Thymus (tissue), 11 donors: Measurements from ENCODE around the gene VPS37D. TPM values are rescaled to one million over a fixed set of nuclear protein-coding genes. Genes with fewer than 3 reads are reported as not detected.
"Not testable (repeated sequence)": the region's sequence is repeated elsewhere in the genome, so short reads cannot be mapped to it uniquely, and the experiment has no call there.

ENCODE experiments used
- DNase-seq, 9 donors: peaks; one replicate each; pipeline ENCODE4 v3.0.0-alpha.2; 2013; ENCODE audit warnings: low spot score in 9 of 9, low read depth in 6 of 9, missing footprints in 1 of 9
- H3K27ac ChIP-seq, 2 donors: one replicate each; pipeline ENCODE4 v1.5.1; 2013; ENCODE audit warnings: control low read depth in 1 of 2, low read depth in 1 of 2, low read length in 1 of 2, mild to moderate bottlenecking in 1 of 2, moderate library complexity in 1 of 2
- H3K27me3 ChIP-seq, 2 donors: one replicate each; pipeline ENCODE4 v1.5.1; 2013; ENCODE audit warnings: low read length in 1 of 2; ENCODE audit not compliant: control insufficient read depth in 2 of 2, insufficient read depth in 1 of 2
- H3K36me3 ChIP-seq, 2 donors: one replicate each; pipeline ENCODE4 v1.5.1; 2013; ENCODE audit warnings: low read length in 1 of 2, mild to moderate bottlenecking in 1 of 2, moderate library complexity in 1 of 2; ENCODE audit not compliant: control insufficient read depth in 2 of 2, insufficient read depth in 2 of 2
- H3K4me1 ChIP-seq, 2 donors: one replicate each; pipeline ENCODE4 v1.5.1; 2013; ENCODE audit warnings: low read length in 2 of 2; ENCODE audit not compliant: control insufficient read depth in 2 of 2, insufficient read depth in 2 of 2
- H3K4me3 ChIP-seq, 2 donors: one replicate each; pipeline ENCODE4 v1.5.1; 2013; ENCODE audit warnings: low read length in 2 of 2, control low read depth in 1 of 2, mild to moderate bottlenecking in 1 of 2
- H3K9me3 ChIP-seq, 2 donors: one replicate each; pipeline ENCODE4 v1.5.1; 2013; ENCODE audit warnings: low read length in 1 of 2, mild to moderate bottlenecking in 1 of 2; ENCODE audit not compliant: control insufficient read depth in 2 of 2, insufficient read depth in 1 of 2
- WGBS: extraction: QIAGEN DNeasy Blood & Tissue Kit; methylation state at CpG from one replicate; pipeline ENCODE4 v1.1.7; 2013; 5-methylcytosine and 5-hydroxymethylcytosine counted together
- polyA plus RNA-seq: library from polyadenylated mRNA; stranded (reverse); fragments of 200-250 nt; gene quantifications from one replicate; pipeline ENCODE4 v1.2.3, GENCODE V29; 2013
- total RNA-seq: library from RNA; stranded (reverse); fragments of 120-200 nt; gene quantifications from one replicate; pipeline ENCODE4 v1.2.4, GENCODE V29; 2013
- donor health status: healthy.

The VPS37D gene
- total and polyA plus RNA-seq, 2 donors: 1.2 to 2.7 TPM

DNA sequence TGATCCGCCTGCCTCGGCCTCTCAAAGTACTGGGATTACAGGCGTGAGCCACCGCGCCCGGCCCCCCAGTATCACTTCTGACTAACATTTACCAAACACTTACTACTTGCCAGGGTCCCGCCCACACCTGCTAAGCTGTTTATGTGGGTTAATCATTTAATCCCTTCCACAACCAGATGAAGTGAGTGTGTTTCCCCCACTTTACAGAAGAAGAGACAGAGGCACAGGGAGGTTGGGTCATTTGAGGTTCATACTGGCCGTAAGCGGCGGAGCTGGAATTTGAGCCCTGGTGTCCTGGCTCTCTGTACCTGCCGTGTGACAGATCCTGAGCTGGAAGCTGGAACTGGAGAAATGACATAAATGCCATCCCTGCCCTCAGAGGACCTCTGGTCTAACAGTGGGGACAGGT lies 15.1 kb upstream of the VPS37D start:
- 90% methylated on average over 11 of the region's 11 CpGs for WGBS
- H3K9me3 ChIP-seq: no peaks in the 10 kb centered on the region
- peaks cover 0 to 2% of the 10 kb centered on the region in 2 donors for H3K4me1 ChIP-seq
- no peak overlapping the region for H3K4me3 ChIP-seq
- DNase-seq: no peak
- no peaks in the 10 kb centered on the region for H3K36me3 ChIP-seq
- H3K27ac ChIP-seq: no peak overlapping the region
- H3K27me3 ChIP-seq: peaks cover 9 to 45% of the 10 kb centered on the region in 2 donors

GRCh38 chr7:73655309-73655708 lies 12.3 kb upstream of the VPS37D start:
- DNase-seq, H3K36me3 ChIP-seq, H3K4me3 ChIP-seq, H3K4me1 ChIP-seq, H3K9me3 ChIP-seq, H3K27ac ChIP-seq: not testable (repeated sequence)
- H3K27me3 ChIP-seq: peaks cover 0 to 17% of the 10 kb centered on the region in 2 donors
- 91% methylated on average over 4 of the region's 4 CpGs for whole genome bisulfite sequencing

- Histone ChIP-seq H3K27me3 (peaks cover 0 to 11% of the 10 kb centered on the region in 2 donors), H3K4me1 (no peaks in the 10 kb centered on the region), H3K36me3 (no peaks in the 10 kb centered on the region), H3K4me3 (no peak overlapping the region), H3K9me3 (peaks cover 0 to 1% of the 10 kb centered on the region in 2 donors), H3K27ac (no peak overlapping the region)
- WGBS: 71% methylated on average over 8 of the region's 8 CpGs
- DNase-seq: no peak
These were observed 7.6 kb upstream of the VPS37D start for GRCh38 chr7:73659983-73660382.

DNA sequence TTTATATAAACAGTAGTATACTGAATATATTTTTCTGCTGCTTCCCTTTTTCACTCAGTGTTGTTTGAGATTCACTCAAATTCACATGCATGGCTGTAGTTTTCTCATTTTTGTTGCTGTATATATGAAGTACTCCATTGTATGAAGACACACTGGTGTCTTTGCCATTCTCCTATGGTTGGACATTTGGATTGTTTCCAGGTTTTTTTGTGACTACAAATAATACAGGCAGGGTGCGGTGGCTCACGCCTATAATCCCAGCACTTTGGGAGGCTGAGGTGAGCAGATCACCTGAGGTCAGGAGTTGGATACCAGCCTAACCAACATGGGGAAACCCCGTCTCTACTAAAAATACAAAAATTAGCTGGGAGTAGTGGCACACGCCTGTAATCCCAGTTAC lies 7.0 kb upstream of the VPS37D start:
- 77% methylated on average over 4 of the region's 4 CpGs for WGBS
- not testable (repeated sequence) for H3K4me3 ChIP-seq, H3K36me3 ChIP-seq, DNase-seq, H3K4me1 ChIP-seq, H3K27ac ChIP-seq, H3K9me3 ChIP-seq
- peaks cover 0 to 17% of the 10 kb centered on the region in 2 donors for H3K27me3 ChIP-seq

DNA sequence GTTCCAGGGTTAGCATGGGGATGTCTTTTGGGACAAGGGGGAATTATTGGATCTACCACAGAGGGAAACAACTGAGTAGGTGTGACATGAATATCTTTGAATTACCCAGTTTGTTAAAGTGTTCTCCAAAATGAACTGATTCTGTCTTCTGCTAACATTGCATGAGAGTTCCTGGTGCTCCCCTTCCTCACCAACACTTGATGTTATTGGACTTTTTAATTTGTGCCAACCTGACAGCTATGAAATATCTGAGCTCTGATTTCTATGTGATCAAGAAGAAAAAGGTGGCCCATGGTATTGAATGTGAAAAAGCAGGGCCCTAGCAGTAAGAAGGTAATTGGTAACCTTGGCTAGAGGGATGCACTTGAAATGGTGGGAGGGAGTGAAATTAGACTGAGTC lies 4.6 kb upstream of the VPS37D start:
- DNase-seq: no peak
- Histone ChIP-seq H3K9me3 (peaks cover 0 to 1% of the 10 kb centered on the region in 2 donors), H3K27me3 (peaks cover 9 to 35% of the 10 kb centered on the region in 2 donors), H3K4me1 (peaks cover 0 to 4% of the 10 kb centered on the region in 2 donors), H3K36me3 (no peaks in the 10 kb centered on the region), H3K4me3 (no peak overlapping the region), H3K27ac (no peak overlapping the region)

DNA sequence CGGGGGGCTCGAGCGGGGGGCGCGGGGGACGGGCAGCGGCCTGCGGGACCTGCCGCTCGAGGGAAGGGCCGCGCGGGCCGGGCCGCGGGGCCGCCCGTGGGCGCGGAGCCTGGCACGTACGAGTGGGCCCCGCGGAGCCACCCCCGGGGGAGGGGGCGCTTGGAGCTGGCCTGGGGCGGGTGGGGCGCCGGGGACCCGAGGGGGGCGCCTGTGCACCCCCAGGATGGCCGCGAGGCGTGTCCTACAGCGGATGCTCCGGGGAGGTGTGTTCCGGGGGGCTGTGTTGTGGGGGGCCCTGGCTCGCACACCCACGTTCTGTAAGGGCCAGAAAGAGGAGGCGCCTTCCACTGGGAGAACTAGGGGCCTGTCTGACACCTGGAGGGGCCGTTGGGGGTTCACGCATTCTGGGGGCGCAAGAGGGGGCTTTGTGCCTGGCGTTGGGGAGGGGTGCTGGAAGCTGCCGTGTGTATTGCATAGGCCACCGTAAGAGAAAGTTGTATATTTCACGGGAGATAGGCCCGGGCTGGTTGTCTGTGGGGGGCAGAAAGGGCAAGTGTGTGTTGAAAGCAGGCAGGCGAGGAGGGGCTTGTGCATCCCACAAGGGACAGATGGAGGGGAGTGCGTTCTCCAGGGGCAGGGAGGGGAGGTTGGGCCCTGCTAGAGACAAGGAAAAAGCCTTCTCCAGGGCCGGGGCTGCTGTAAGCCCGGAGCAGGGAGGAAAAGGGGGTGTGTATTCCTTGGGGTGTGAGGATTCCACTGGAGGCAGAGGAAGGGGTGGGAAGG lies 663 bp downstream of the VPS37D start:
- H3K4me1 ChIP-seq: peaks cover 0 to 9% of the 10 kb centered on the region in 2 donors
- no peaks in the 10 kb centered on the region for H3K9me3 ChIP-seq
- H3K4me3 ChIP-seq: peak overlapping the region; percentile 19 to 83
- WGBS: 3% methylated on average over 52 of the region's 52 CpGs
- no peaks in the 10 kb centered on the region for H3K36me3 ChIP-seq
- H3K27ac ChIP-seq: no peak overlapping the region
- DNase-seq: peak in 1 of 9 donors; percentile 29
- peaks cover 30 to 83% of the 10 kb centered on the region in 2 donors for H3K27me3 ChIP-seq

GRCh38 chr7:73668886-73669230 lies 1.2 kb downstream of the VPS37D start:
- Histone ChIP-seq H3K4me3 (peak overlapping the region; percentile 19 to 83), H3K27me3 (peaks cover 30 to 82% of the 10 kb centered on the region in 2 donors), H3K9me3 (no peaks in the 10 kb centered on the region), H3K27ac (no peak overlapping the region), H3K4me1 (peaks cover 0 to 9% of the 10 kb centered on the region in 2 donors), H3K36me3 (no peaks in the 10 kb centered on the region)
- 37% methylated on average over 5 of the region's 5 CpGs for WGBS
- DNase-seq: no peak

- no peaks in the 10 kb centered on the region for H3K36me3 ChIP-seq
- peaks cover 0 to 9% of the 10 kb centered on the region in 2 donors for H3K4me1 ChIP-seq
- WGBS: 67% methylated on average over 19 of the region's 19 CpGs
- H3K9me3 ChIP-seq: no peaks in the 10 kb centered on the region
- H3K27ac ChIP-seq: no peak overlapping the region
- DNase-seq: no peak
- peaks cover 30 to 81% of the 10 kb centered on the region in 2 donors for H3K27me3 ChIP-seq
- H3K4me3 ChIP-seq: no peak overlapping the region
These were observed 1.7 kb downstream of the VPS37D start for GRCh38 chr7:73669288-73669701.

GRCh38 chr7:73669858-73670385 lies 2.3 kb downstream of the VPS37D start:
- no peak for DNase-seq
- Histone ChIP-seq H3K27me3 (peaks cover 30 to 79% of the 10 kb centered on the region in 2 donors), H3K36me3 (no peaks in the 10 kb centered on the region), H3K27ac (no peak overlapping the region), H3K4me3 (no peak overlapping the region), H3K4me1 (peaks cover 0 to 9% of the 10 kb centered on the region in 2 donors), H3K9me3 (no peaks in the 10 kb centered on the region)
- WGBS: 79% methylated on average over 12 of the region's 12 CpGs
